ENCODE data around the gene NBAS.

GRCh38 chr2:15561574-15562344 lies 625 bp upstream of the NBAS start:
- TF ChIP-seq CTCF (IDR thresholded peaks at IDR 0.05) (no peak), EP300 (IDR thresholded peaks at IDR 0.05) (no peak), POLR2A (IDR thresholded peaks at IDR 0.05) (no peak), POLR2AphosphoS5 (IDR thresholded peaks at IDR 0.05) (peak in 1 of 3 donors; percentile 4)
